GM13976 (cell line): ENCODE measurements around the gene ITGA6.

Experiments
- DNase-seq: peaks from one replicate; pipeline ENCODE4 v3.0.0; 2012; ENCODE audit warnings: low spot score
- in situ Hi-C: fragments of 300-500 bp; cut with MboI; formaldehyde crosslinking; loops from one replicate; pipeline ENCODE4 v1.12.0; 2022; ENCODE audit warnings: low sequenced_read_pairs, mixed read lengths, inconsistent platforms; ENCODE audit not compliant: unreplicated experiment
- TF ChIP-seq, protein P1 (sequence below): IDR thresholded peaks from 2 replicates; pipeline ENCODE4 v1.5.1; 2012; ENCODE audit warnings: borderline replicate concordance, mild to moderate bottlenecking; ENCODE audit not compliant: insufficient read depth; ENCODE audit errors: extremely low read depth, missing control alignments, control extremely low read depth

Gene ITGA6

DNA sequence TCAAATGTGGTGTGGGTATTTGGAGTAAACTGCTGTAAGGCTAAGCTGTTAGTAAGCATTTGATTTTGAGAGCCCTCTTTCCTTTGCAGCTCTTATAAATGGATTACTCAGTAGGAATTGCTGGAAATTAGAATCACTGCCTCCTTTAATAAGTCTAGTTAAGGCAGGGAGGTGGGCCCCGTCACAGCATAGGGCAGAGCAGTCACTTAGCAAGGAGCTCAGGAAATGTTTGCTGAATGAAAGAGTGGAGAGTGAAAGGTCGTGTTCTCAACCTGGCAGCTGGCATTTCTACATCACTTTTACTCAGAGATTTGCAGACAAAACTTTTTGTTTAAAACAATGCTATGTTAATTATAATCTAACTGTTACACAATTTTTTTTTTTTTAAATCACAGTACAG lies 25.5 kb downstream of the ITGA6 start:
- TF ChIP-seq, protein P1, sequence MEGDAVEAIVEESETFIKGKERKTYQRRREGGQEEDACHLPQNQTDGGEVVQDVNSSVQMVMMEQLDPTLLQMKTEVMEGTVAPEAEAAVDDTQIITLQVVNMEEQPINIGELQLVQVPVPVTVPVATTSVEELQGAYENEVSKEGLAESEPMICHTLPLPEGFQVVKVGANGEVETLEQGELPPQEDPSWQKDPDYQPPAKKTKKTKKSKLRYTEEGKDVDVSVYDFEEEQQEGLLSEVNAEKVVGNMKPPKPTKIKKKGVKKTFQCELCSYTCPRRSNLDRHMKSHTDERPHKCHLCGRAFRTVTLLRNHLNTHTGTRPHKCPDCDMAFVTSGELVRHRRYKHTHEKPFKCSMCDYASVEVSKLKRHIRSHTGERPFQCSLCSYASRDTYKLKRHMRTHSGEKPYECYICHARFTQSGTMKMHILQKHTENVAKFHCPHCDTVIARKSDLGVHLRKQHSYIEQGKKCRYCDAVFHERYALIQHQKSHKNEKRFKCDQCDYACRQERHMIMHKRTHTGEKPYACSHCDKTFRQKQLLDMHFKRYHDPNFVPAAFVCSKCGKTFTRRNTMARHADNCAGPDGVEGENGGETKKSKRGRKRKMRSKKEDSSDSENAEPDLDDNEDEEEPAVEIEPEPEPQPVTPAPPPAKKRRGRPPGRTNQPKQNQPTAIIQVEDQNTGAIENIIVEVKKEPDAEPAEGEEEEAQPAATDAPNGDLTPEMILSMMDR: no peak
- in situ Hi-C loops: loop anchor here (25.0 kb wide), 2 partner anchors 741 to 841 kb away; no protein-coding TSS in a partner anchor
- DNase-seq: no peak

DNA sequence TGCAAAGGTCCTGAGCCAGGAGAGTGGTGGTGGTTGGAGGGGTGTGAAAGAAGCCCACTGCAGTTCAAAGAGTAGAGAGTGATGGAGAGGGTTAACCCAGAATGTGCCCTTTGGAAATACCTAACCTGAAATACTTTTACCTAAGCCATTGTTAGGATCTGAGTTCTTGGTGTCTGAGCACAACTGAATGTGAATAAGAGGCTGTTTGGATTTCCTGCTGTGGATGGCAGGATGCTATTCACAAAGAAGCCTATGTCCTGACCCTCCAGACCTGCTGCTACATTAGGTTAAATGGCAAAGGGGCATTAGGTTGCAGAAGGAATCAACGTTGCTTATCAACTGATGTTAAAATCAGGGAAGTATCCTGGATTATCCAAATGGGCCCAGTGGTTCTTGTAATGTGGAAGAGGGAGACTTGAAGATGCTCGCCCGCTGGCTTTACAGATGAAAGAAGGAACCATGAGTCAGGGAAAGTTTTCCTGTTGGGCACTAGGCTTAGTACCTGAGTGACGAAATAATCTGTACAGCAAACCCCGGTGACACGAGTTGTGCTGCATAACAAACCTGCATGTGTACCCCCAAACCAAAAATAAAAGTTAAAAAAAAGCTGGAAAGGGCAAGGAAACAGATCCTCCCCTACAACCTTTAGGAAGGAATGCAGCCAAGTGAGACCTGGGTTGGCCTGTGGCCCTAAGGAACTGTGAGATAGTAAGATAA lies 27.2 kb downstream of the ITGA6 start:
- in situ Hi-C loops: loop anchor here (25.0 kb wide), 2 partner anchors 742 to 842 kb away; no protein-coding TSS in a partner anchor
- DNase-seq: no peak
- TF ChIP-seq, protein P1: no peak

DNA sequence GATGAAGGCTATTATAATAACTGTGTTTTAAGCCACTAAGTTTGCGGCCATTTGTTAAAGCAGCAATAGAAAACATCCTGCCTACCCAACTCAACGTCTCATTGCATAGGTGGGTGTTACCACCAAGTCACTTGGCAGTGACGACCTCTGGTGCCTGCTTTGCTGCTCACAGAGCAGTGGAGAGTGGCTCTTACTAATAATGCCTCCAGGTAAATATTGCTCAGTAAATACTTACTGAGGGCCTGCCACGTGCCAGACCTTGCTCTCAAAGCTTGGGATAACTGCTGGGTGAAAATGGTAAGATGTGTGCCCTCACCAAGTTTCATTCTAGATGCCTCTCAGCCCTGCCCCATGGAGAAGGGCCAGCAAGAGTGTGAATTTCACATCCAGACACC lies 27.7 kb downstream of the ITGA6 start:
- TF ChIP-seq, protein P1: no peak
- in situ Hi-C loops: loop anchor here (25.0 kb wide), 2 partner anchors 743 to 843 kb away; no protein-coding TSS in a partner anchor
- no peak for DNase-seq

DNA sequence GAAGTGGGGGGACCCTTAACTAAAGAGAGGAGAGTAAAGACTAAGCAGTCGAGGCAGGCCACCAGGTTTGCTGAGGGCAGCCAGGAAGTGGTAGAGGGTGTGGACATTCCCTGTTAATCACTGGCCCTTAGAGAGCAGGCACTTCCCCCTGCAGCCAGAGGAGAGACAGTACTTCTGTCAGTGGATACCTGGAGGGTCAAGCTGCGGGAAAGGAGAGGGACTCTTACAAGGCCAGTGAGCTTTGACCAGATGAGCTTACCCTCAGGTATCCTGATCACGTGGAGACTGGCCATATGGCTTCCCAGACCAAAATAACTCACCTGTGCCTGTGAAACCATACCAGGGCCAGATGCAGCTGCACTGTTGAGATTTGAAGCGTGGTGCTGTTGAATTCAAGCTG lies 28.6 kb downstream of the ITGA6 start:
- DNase-seq: no peak
- in situ Hi-C loops: loop anchor here (25.0 kb wide), 2 partner anchors 744 to 844 kb away; no protein-coding TSS in a partner anchor
- TF ChIP-seq, protein P1: no peak

DNA sequence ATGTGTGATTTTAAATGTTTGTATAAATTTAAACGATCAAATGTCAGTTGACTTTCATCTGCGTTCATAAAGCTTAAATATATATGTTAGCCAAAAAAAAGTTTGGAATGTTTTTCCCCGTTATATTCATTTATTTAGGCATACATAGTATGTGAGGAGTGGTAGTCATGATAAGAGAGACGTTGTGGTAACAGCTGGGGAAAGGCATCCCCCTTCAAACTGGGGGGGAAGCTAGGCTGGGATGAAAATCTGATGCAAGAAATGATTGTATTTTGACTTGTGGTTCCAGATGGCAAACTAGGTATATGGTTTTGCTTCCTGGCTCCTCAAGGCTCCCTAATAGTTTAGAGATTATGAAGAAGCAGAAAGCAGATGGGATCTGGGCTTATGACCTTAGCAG lies 30.1 kb downstream of the ITGA6 start:
- TF ChIP-seq, protein P1: no peak
- in situ Hi-C loops: loop anchor here (25.0 kb wide), 2 partner anchors 745 to 845 kb away; no protein-coding TSS in a partner anchor
- DNase-seq: no peak

DNA sequence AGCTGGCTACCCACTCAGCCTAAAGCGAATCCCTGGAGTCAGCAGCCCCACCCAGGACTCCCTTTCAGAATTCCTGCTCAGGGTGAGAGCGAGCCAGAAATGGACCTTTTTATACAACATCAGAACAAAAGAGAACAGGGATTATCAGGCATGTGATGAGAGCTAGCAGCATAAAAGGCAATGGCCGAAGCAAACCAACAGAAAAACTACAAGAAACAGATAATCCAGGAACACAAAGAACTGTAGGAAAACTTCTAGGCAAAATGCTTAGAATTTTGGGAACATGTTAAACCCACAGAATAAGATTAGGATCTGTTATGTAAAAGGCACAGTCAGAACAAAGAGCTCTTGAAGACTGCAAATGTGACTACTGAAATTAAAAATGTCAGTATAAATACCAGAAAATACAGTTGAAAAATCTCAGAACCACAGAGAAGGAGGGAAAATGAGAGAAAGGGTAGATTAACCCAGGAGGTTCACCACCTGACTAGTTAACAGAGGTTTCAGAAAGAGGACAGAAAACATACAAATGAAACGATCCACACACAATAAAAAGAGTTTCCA lies 31.3 kb downstream of the ITGA6 start:
- no peak for DNase-seq
- TF ChIP-seq, protein P1: no peak
- in situ Hi-C loops: loop anchor here (25.0 kb wide), 2 partner anchors 746 to 846 kb away; no protein-coding TSS in a partner anchor
